Cardiac muscle cell (in vitro differentiated cells and primary cell): Measurements from ENCODE around the gene SHROOM3. TPM values are rescaled to one million over a fixed set of nuclear protein-coding genes. Genes with fewer than 3 reads are reported as not detected.
A peak's percentile ranks its signal among the peaks of the same experiment; 100 is the strongest.

Source experiments
- DNase-seq, 2 donors: peaks; one replicate each; pipeline versions ENCODE4 v3.0.0 to v3.0.0-alpha.2; 2010 to 2017; ENCODE audit warnings: low read depth in 1 of 2, low spot score in 1 of 2
- H3K27ac ChIP-seq: fragments of 200-600 bp; sonication (generic); 2 replicates; pipeline ENCODE4 v1.5.1; 2016
- H3K27me3 ChIP-seq: fragments of 200-600 bp; sonication (generic); 2 replicates; pipeline ENCODE4 v1.6.0; 2016; ENCODE audit warnings: control low read depth
- H3K36me3 ChIP-seq: fragments of 200-600 bp; sonication (generic); 2 replicates; pipeline ENCODE4 v1.5.1; 2016; ENCODE audit warnings: control low read depth
- H3K4me1 ChIP-seq: fragments of 200-600 bp; sonication (generic); 2 replicates; pipeline ENCODE4 v1.8.1; 2017; ENCODE audit warnings: low read depth, mild to moderate bottlenecking, mixed run types
- H3K4me3 ChIP-seq: fragments of 200-600 bp; sonication (generic); 2 replicates; pipeline ENCODE4 v1.5.1; 2016; ENCODE audit warnings: mild to moderate bottlenecking
- H3K9me3 ChIP-seq: fragments of 200-600 bp; sonication (generic); 2 replicates; pipeline ENCODE4 v1.5.1; 2017; ENCODE audit warnings: low read depth, mild to moderate bottlenecking, control low read depth
- polyA plus RNA-seq: library from polyadenylated mRNA; unstranded; fragments of >200 nt; fragmentation: Nextera tagmentation; extraction: Ambion mirVana; gene quantifications from 2 replicates; pipeline ENCODE4 v1.2.1, GENCODE V29; 2016
- total RNA-seq: library from RNA; depleted of rRNA; stranded (reverse); fragments of >200 nt; gene quantifications from 2 replicates; pipeline ENCODE4 v1.2.3, GENCODE V29; 2016
- TF ChIP-seq, protein P1 (sequence below): IDR thresholded peaks from 2 replicates; pipeline ENCODE4 v1.5.1; 2012; ENCODE audit warnings: low read depth, mild to moderate bottlenecking, low read length

Gene SHROOM3
- total and polyA plus RNA-seq, 2 experiments from 2014 or later: 13.7 to 47.7 TPM

DNA sequence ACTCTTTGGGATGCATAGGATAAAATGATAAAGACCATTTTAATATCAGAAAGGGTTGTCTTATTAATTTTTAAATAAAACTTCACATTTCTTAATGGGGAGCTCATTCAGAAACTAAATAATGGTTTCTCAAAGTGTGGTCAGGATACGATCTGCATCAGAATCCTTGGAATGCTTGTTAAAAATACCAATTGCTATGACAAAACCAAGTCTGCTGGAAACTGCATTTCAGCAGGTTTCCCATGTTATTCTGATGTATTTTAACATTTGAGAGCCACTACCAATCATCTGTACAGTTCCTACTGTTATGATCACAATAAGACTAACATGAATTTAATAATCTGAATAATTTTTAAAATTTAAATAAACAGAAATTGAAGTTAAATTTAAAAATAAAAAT lies 347.8 kb downstream of the SHROOM3 start:
- H3K36me3 ChIP-seq: peaks cover 4% of the 10 kb centered on the region
- no peaks in the 10 kb centered on the region for H3K27me3 ChIP-seq
- no peak overlapping the region for H3K4me3 ChIP-seq
- DNase-seq: peak in 1 of 2 donors; percentile 73
- no peak overlapping the region for H3K27ac ChIP-seq
- H3K9me3 ChIP-seq: no peaks in the 10 kb centered on the region
- TF ChIP-seq, protein P1, sequence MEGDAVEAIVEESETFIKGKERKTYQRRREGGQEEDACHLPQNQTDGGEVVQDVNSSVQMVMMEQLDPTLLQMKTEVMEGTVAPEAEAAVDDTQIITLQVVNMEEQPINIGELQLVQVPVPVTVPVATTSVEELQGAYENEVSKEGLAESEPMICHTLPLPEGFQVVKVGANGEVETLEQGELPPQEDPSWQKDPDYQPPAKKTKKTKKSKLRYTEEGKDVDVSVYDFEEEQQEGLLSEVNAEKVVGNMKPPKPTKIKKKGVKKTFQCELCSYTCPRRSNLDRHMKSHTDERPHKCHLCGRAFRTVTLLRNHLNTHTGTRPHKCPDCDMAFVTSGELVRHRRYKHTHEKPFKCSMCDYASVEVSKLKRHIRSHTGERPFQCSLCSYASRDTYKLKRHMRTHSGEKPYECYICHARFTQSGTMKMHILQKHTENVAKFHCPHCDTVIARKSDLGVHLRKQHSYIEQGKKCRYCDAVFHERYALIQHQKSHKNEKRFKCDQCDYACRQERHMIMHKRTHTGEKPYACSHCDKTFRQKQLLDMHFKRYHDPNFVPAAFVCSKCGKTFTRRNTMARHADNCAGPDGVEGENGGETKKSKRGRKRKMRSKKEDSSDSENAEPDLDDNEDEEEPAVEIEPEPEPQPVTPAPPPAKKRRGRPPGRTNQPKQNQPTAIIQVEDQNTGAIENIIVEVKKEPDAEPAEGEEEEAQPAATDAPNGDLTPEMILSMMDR: no peak
- no peaks in the 10 kb centered on the region for H3K4me1 ChIP-seq

DNA sequence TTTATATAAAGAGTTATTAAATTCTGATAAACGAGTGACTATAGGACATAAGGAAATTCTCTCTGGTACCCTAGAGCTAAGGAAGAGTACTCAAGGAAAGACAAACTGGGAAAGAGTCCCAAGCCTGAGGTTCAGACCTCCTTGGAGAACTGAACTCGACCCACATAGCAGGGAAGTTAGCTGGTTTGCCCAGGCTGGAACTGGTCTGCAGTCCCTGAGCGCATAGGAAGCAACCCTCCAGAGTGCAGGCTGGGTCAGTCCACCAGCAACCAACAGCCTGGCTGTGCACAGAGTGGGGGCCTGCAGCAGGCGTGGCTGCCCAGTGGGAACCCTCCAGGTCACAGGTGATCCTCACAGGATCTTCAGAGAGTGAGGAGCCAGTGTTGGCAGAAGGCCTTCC lies 348.8 kb downstream of the SHROOM3 start:
- Histone ChIP-seq H3K4me1 (no peaks in the 10 kb centered on the region), H3K9me3 (no peaks in the 10 kb centered on the region), H3K36me3 (peaks cover 4% of the 10 kb centered on the region), H3K4me3 (no peak overlapping the region), H3K27ac (no peak overlapping the region), H3K27me3 (no peaks in the 10 kb centered on the region)
- TF ChIP-seq, protein P1: no peak
- no peak for DNase-seq

DNA sequence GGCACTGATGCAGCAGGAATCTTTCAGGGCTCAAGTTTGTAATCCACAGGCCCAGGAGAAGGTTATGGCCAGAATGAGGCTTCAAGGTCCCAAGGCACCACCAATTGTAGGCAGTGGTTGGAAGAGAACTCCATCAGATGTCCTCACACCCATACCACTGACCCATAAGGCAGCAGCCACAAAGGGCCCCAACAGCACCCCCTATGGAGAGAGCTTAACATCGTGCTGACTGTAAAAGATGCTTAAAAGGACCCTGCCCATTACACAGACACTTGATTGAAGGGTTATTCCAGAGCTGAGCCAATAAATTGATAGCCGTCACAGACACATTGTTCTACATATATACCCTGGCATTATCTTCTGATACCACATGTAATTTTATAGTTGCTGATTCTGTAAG lies 349.2 kb downstream of the SHROOM3 start:
- Histone ChIP-seq H3K36me3 (peaks cover 1% of the 10 kb centered on the region), H3K27me3 (no peaks in the 10 kb centered on the region), H3K9me3 (no peaks in the 10 kb centered on the region), H3K27ac (no peak overlapping the region), H3K4me3 (no peak overlapping the region), H3K4me1 (no peaks in the 10 kb centered on the region)
- TF ChIP-seq, protein P1: no peak
- DNase-seq: no peak

DNA sequence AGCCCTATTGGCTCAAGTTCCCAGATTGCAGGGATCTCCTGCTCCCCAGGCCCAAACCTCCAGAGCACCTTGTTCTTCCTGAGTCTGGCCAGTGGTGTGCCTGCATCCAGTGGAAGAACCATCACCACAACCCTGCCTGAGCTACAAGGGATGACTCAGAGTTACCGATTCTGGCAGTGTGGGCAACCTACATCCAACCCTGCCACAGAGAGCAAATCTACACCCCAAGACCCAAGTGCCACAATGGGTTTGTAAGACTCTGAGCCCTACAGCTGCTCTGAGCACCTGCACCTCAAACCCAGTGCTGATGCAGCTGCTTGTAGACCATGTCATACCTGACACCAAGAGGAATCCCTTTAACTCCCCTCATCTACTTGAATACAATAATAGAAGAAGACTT lies 352.9 kb downstream of the SHROOM3 start:
- DNase-seq: no peak
- Histone ChIP-seq H3K36me3 (no peaks in the 10 kb centered on the region), H3K27ac (no peak overlapping the region), H3K27me3 (no peaks in the 10 kb centered on the region), H3K9me3 (no peaks in the 10 kb centered on the region), H3K4me3 (no peak overlapping the region), H3K4me1 (no peaks in the 10 kb centered on the region)
- TF ChIP-seq, protein P1: no peak

DNA sequence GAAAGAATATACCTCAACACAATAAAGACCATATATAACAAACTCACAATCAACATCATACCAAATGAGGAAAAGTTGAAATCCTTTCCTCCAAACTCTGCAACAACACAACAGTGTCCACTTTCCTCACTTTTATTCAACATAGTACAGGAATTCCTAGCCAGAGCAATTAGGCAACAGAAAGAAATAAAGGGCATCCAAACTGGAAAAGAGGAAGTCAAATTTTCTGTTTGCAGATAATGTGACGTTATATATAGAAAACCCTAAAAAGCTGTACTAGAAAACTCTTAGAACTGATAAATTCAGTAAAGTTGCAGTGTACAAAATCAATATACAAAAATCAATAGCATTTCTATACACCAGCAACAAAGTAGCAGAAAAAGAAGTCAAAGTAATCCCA lies 355.3 kb downstream of the SHROOM3 start:
- H3K27me3 ChIP-seq: no peaks in the 10 kb centered on the region
- TF ChIP-seq, protein P1: no peak
- no peak overlapping the region for H3K27ac ChIP-seq

DNA sequence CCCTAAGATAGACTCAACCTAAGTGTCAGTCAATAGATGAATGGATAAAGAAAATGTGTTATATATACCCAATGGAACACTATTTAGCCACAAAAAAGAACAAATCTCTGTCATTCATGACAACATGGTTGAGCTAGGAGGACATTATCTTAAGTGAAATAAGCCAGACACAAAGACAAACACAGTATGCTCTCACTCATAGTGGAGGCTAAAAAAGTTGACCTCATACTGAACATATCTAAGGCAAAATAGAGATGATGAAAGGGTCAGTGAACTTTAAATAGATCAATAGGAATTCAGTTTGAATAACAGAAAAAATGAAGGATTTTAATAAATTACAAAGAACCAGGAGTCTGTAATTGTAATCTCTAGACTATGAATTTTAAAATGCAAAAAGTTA lies 356.4 kb downstream of the SHROOM3 start:
- Histone ChIP-seq H3K27me3 (no peaks in the 10 kb centered on the region), H3K27ac (no peak overlapping the region), H3K36me3 (no peaks in the 10 kb centered on the region), H3K9me3 (no peaks in the 10 kb centered on the region), H3K4me1 (no peaks in the 10 kb centered on the region), H3K4me3 (no peak overlapping the region)
- TF ChIP-seq, protein P1: no peak
- DNase-seq: no peak

More for the DNA sequence above, 355.3 kb downstream of the SHROOM3 start:
- Histone ChIP-seq H3K9me3 (no peaks in the 10 kb centered on the region), H3K4me1 (no peaks in the 10 kb centered on the region), H3K36me3 (no peaks in the 10 kb centered on the region), H3K4me3 (no peak overlapping the region)
- no peak for DNase-seq
